ENCODE measurements around the gene CD300H. TPM values are rescaled to one million over a fixed set of nuclear protein-coding genes. Genes with fewer than 3 reads are reported as not detected.

The CD300H gene
- total RNA-seq, 2 donors from 2014 or later: not detected

DNA sequence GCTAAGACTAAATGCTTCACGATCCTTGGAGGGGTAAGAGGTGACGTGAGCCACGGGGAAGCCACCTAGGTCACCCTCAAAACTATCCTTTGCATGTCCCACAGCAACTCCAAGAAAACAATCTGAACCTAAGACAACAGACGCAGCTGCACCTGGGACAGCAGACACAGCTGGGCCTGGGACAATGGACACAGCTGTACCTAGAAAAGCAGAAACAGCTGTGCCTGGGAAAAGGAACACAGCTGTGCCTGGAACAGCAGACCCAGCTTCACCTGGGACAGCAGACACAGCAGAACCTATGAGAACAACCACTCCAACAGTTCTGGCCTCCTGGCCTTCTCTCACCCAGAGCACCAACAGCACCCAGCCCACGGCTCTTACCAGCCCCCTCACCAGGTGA is 36.4 kb upstream of the CD300H start:
- H3K36me3 ChIP-seq: no peaks in the 10 kb centered on the region
- ATAC-seq (ENCODE audit: insufficient number of reproducible peaks, low FRiP score, low read depth) (no peak), DNase-seq (ENCODE audit: low spot score) (no peak)
- no peak for TF ChIP-seq CTCF (IDR thresholded peaks at IDR 0.05)
- H3K4me1 ChIP-seq (ENCODE audit: control insufficient read depth in 1 of 2, low read depth in 2 of 2): peaks cover 0 to 6% of the 10 kb centered on the region in 2 donors
- H3K4me3 ChIP-seq: no peak overlapping the region
- no peaks in the 10 kb centered on the region for H3K9me3 ChIP-seq
- H3K27ac ChIP-seq: no peak overlapping the region
- H3K27me3 ChIP-seq (replicated peaks; ENCODE audit: insufficient read depth): no peaks in the 10 kb centered on the region

DNA sequence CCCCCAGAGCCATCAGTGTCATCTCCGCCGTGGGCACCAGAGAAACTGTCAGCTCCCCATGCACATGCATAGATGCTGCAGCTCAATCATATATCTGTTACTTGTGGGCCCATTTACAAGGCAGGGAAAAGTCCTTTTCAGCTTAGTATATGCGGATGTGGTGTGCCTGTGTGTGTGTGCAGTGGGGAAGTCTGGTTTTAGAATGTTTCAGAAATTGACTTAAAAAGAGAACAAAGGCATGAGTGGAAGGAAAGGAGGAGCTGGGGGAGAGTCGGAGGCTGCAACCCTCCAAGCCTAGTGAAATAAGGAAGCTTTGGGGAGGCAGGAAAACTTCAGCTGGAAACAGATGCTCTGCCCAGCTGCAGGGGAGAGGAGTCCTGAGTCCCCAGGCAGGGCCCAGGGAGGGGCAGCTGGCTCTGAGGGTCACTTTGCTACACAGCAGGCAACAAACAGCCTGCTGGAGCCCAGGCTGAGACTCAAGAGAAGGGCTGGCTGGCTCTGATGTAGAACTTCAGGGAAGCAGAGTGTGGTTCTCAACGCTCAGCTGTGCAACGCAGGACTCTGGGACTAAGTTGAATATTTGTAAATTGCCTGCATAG is 35.8 kb upstream of the CD300H start:
- Histone ChIP-seq H3K36me3 (no peaks in the 10 kb centered on the region), H3K4me1 (ENCODE audit: control insufficient read depth in 1 of 2, low read depth in 2 of 2) (peaks cover 0 to 6% of the 10 kb centered on the region in 2 donors), H3K4me3 (no peak overlapping the region), H3K27ac (no peak overlapping the region), H3K27me3 (replicated peaks; ENCODE audit: insufficient read depth) (no peaks in the 10 kb centered on the region), H3K9me3 (no peaks in the 10 kb centered on the region)
- ATAC-seq (ENCODE audit: insufficient number of reproducible peaks, low FRiP score, low read depth): no peak
- DNase-seq (ENCODE audit: low spot score): no peak
- no peak for TF ChIP-seq CTCF (IDR thresholded peaks at IDR 0.05)

DNA sequence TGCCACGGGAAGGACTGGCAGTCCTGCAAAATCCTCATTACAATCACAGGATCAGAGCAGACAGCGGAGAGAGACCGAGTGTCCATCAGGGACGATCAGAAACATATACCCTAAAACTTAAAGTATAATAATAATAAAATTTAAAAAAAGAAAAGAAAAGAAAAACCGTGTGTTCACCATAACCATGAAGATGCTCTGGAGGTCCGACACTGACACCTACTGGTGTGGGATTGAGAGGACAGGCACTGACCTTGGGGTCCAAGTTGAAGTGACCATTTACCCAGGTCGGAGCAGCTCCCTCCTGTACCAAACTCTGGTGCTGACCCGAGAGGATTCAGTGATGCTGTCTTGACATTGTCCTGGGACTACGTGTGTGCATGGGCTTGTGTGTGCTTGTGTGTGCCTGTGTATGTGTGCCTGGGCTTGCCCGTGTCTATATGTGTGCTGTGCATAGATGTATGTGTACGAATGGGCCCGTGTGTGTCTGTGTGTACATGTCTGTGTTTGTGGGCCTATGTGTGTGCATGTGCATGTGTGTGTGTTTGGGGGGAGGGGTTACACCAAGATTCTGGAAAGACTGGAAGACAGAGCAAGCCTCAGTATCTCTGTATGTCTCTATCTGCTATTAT is 34.7 kb upstream of the CD300H start:
- no peak for DNase-seq (ENCODE audit: low spot score)
- H3K27me3 ChIP-seq (replicated peaks; ENCODE audit: insufficient read depth): no peaks in the 10 kb centered on the region
- no peaks in the 10 kb centered on the region for H3K36me3 ChIP-seq
- H3K4me3 ChIP-seq: no peak overlapping the region
- peaks cover 0 to 6% of the 10 kb centered on the region in 2 donors for H3K4me1 ChIP-seq (ENCODE audit: control insufficient read depth in 1 of 2, low read depth in 2 of 2)
- TF ChIP-seq CTCF (IDR thresholded peaks at IDR 0.05): no peak
- no peaks in the 10 kb centered on the region for H3K9me3 ChIP-seq
- no peak for ATAC-seq (ENCODE audit: insufficient number of reproducible peaks, low FRiP score, low read depth)
- no peak overlapping the region for H3K27ac ChIP-seq

- TF ChIP-seq CTCF (IDR thresholded peaks at IDR 0.05): no peak
- H3K36me3 ChIP-seq: no peaks in the 10 kb centered on the region
- no peaks in the 10 kb centered on the region for H3K27me3 ChIP-seq (replicated peaks; ENCODE audit: insufficient read depth)
- H3K27ac ChIP-seq: no peak overlapping the region
- H3K4me1 ChIP-seq (ENCODE audit: control insufficient read depth in 1 of 2, low read depth in 2 of 2): no peaks in the 10 kb centered on the region
- no peaks in the 10 kb centered on the region for H3K9me3 ChIP-seq
- no peak overlapping the region for H3K4me3 ChIP-seq
- no peak for DNase-seq (ENCODE audit: low spot score)
- no peak for ATAC-seq (ENCODE audit: insufficient number of reproducible peaks, low FRiP score, low read depth)
Observed at GRCh38 chr17:74599448-74599939, 32.2 kb upstream of the CD300H start.

DNA sequence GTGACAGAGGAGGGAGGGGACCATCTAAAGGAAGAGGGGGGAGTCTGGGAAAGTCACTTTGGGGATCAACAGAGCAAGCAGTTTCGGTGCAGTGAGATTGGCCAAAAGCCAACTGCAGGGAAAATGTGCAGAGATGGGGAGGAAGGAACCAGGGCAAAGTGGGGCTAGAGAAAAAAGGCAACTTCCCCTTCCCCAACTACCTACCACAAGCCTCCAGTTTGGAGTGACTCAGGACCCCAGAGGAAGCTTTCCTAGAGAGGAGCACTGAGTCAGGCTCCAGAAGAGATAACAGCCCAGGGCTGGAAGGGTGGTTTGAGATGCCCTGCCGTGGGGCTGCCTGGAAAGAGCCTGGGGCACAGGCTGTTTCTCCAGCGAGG is 31.7 kb upstream of the CD300H start:
- DNase-seq (ENCODE audit: low spot score): no peak
- Histone ChIP-seq H3K4me3 (no peak overlapping the region), H3K9me3 (no peaks in the 10 kb centered on the region), H3K27me3 (replicated peaks; ENCODE audit: insufficient read depth) (no peaks in the 10 kb centered on the region), H3K36me3 (no peaks in the 10 kb centered on the region), H3K27ac (no peak overlapping the region), H3K4me1 (ENCODE audit: control insufficient read depth in 1 of 2, low read depth in 2 of 2) (no peaks in the 10 kb centered on the region)
- no peak for ATAC-seq (ENCODE audit: insufficient number of reproducible peaks, low FRiP score, low read depth)
- no peak for TF ChIP-seq CTCF (IDR thresholded peaks at IDR 0.05)
